Tibial artery (tissue), 4 donors: ENCODE measurements around the gene PSMB2.
"Not testable (repeated sequence)": the region's sequence is repeated elsewhere in the genome, so short reads cannot be mapped to it uniquely, and the experiment has no call there.

Experiments used
- DNase-seq, 2 donors: peaks; one replicate each; pipeline ENCODE4 v3.0.0-alpha.2; 2019
- H3K27ac ChIP-seq, 2 donors: fragments of 200-600 bp; sonication (generic) in 1 of 2; 1 replicate in 1 of 2; 2 replicates in 1 of 2; pipeline ENCODE4 v1.5.1; 2018 to 2019; ENCODE audit warnings: mild to moderate bottlenecking in 1 of 2
- H3K27me3 ChIP-seq, 2 donors: fragments of 200-600 bp; sonication (generic) in 1 of 2; one replicate each; pipeline versions ENCODE4 v1.5.1 to v1.6.0; 2016 to 2019
- H3K36me3 ChIP-seq, 3 donors: fragments of 200-600 bp; sonication (generic) in 2 of 3; one replicate each; pipeline ENCODE4 v1.5.1; 2016 to 2019; ENCODE audit warnings: mild to moderate bottlenecking in 2 of 3
- H3K4me1 ChIP-seq, 4 donors: fragments of 200-600 bp; sonication (generic) in 2 of 4; 1 replicate in 3 of 4; 2 replicates in 1 of 4; pipeline ENCODE4 v1.5.1; 2016 to 2019
- H3K4me3 ChIP-seq, 2 donors: fragments of 200-600 bp; sonication (generic) in 1 of 2; 1 replicate in 1 of 2; 2 replicates in 1 of 2; pipeline ENCODE4 v1.5.1; 2018 to 2019; ENCODE audit warnings: mild to moderate bottlenecking in 2 of 2
- H3K9me3 ChIP-seq, 3 donors: fragments of 200-600 bp; sonication (generic) in 1 of 3; one replicate each; pipeline ENCODE4 v1.5.1; 2016 to 2019
- CTCF ChIP-seq, 2 experiments: fragments of 200-600 bp in 1 of 2; fragments of 450-650 bp in 1 of 2; IDR thresholded peaks; one replicate each; pipeline ENCODE4 v1.5.1; 2017 to 2019; ENCODE audit warnings: antibody characterized with exemption in 2 of 2, mild to moderate bottlenecking in 1 of 2, moderate library complexity in 1 of 2
- intact Hi-C: fragments of 100-400 bp; cut with DNase I; formaldehyde crosslinking; loops from one replicate; pipeline ENCODE4 v1.15.0; 2023; ENCODE audit warnings: low total_unique reads

PSMB2 gene

DNA sequence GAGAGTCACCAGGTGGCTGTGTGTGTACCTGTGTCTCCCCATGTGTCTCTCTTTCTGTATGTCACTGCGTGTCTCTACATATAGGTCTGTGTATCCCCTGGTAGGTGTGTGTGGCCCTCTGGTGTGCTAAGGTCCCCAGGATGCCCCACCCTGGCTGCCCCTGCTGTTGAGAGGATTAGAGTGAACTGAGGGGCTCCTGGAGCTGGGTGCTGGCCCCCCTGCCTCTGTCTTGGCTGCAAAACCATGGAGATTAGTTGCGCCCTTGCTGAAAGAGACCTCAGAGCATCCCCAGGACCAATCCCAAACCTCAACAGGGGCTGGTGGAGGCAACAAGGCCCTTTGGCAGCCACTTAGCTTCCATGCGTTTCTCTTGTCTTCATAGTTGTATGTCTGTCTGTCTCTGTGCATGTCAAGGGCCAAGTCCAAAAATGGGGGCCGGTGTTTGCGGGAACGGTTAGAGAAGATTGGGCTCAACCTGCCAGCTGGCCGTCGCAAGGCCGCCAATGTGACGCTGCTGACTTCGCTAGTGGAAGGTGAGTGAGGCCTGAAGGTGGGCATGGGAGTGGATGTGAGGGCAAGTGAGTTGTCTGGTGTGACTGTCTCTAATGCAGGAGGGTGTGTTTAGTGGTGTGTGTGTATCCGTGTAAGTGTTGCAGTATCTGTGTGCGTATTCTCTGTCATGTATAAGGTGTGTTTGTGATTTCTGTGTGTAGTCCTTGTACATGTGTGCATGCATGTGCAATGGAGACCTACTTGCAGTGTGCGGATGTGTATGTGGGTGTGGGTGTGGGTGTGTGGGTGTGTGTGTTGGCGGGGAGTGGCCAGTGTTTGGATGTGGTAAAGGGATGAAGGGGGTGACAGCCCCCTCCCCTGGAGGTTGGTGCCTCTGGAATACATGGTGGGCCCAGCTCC lies 51.6 kb downstream of the PSMB2 start:
- H3K27ac ChIP-seq = no peak overlapping the region
- intact Hi-C loops = no loop called here
- no peaks in the 10 kb centered on the region for H3K4me1 ChIP-seq
- no peak for TF ChIP-seq CTCF (IDR thresholded peaks at IDR 0.05)
- peaks cover 0 to 15% (median 8%) of the 10 kb centered on the region in 3 donors for H3K36me3 ChIP-seq
- H3K4me3 ChIP-seq = no peak overlapping the region
- no peaks in the 10 kb centered on the region for H3K9me3 ChIP-seq
- H3K27me3 ChIP-seq = no peaks in the 10 kb centered on the region
- no peak for DNase-seq

- no peak for TF ChIP-seq CTCF (IDR thresholded peaks at IDR 0.05)
- H3K27me3 ChIP-seq = no peaks in the 10 kb centered on the region
- no peak for DNase-seq
These were observed 53.0 kb downstream of the PSMB2 start for GRCh38 chr1:35588197-35588910.

DNA sequence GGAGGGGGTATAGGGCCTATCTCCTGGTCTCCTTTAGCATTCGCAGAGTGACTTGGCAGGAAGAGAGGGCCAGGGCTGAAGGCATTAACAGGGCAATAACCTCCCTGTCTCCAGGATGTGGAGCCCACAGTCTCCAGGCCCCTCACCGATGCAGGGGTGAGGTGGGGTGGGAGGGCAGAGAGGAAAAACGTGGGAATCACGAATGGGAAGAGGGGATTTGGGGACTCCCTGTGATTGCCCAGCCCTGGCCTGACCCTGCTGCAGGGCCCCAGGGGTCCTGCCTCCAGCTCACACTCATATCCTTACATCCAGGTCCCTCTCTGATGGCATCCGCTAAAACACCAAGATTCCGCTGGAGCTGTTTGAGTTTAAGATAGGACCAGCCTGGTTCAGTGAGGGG lies 53.6 kb downstream of the PSMB2 start:
- Histone ChIP-seq H3K4me1 (no peaks in the 10 kb centered on the region), H3K27ac (no peak overlapping the region), H3K9me3 (no peaks in the 10 kb centered on the region), H3K27me3 (no peaks in the 10 kb centered on the region), H3K4me3 (no peak overlapping the region), H3K36me3 (peaks cover 0 to 15% (median 8%) of the 10 kb centered on the region in 3 donors)
- TF ChIP-seq CTCF (IDR thresholded peaks at IDR 0.05) = no peak
- DNase-seq = no peak
- intact Hi-C loops = no loop called here

More at GRCh38 chr1:35588197-35588910, 53.0 kb downstream of the PSMB2 start:
- peaks cover 0 to 15% (median 8%) of the 10 kb centered on the region in 3 donors for H3K36me3 ChIP-seq
- intact Hi-C loops = no loop called here
- no peaks in the 10 kb centered on the region for H3K4me1 ChIP-seq
- no peaks in the 10 kb centered on the region for H3K9me3 ChIP-seq
- no peak overlapping the region for H3K4me3 ChIP-seq
- no peak overlapping the region for H3K27ac ChIP-seq

- no peaks in the 10 kb centered on the region for H3K4me1 ChIP-seq
- H3K9me3 ChIP-seq = no peaks in the 10 kb centered on the region
- no peak overlapping the region for H3K4me3 ChIP-seq
- no peak overlapping the region for H3K27ac ChIP-seq
- H3K36me3 ChIP-seq = peaks cover 0 to 15% (median 8%) of the 10 kb centered on the region in 3 donors
- no peak for TF ChIP-seq CTCF (IDR thresholded peaks at IDR 0.05)
- intact Hi-C loops = no loop called here
- H3K27me3 ChIP-seq = no peaks in the 10 kb centered on the region
- peak in 1 of 2 donors; percentile 12 for DNase-seq
These were observed 54.5 kb downstream of the PSMB2 start for GRCh38 chr1:35586808-35587207.

DNA sequence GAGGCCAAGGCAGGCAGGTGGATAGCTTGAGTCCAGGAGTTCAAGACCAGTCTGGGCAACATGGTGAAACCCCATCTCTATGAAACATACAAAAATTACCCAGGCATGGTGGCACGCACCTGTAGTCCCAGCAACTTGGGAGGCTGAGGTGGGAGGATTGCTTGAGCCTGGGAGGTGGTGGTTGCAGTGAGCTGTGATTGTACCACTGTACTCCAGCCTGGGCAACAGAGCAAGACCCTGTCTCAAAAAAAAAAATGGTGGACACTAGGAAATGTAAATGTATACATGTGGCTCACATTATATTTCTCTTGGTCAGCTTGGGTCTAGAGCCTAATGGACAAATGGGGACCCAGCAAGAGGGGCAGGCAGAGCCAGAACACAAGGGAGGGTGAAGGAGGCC lies 55.5 kb downstream of the PSMB2 start:
- H3K27me3 ChIP-seq, intact Hi-C loops, H3K27ac ChIP-seq, H3K9me3 ChIP-seq, H3K4me3 ChIP-seq, H3K4me1 ChIP-seq: not testable (repeated sequence)
- H3K36me3 ChIP-seq = peaks cover 0 to 10% (median 3%) of the 10 kb centered on the region in 3 donors
- peak in 1 of 2 donors; percentile 29 for DNase-seq

DNA sequence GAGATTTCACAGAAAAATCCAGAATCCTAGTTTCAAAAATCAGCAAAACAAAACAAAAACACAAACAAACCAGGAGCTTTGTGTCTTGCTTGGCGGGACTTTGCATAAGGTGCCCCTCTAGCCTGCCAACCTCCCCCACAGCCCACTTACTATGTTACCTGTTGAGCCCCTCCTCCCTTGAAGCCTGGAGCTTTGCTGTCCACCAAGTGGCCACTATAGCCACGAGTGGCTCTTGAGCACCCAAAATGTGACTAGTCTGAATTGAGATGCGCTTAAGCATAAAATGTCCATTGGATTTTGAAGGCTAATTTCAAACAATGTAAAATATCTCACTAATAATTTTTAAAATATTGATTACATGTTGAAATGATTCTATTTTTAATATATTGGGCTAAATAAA lies 56.0 kb downstream of the PSMB2 start:
- no peak overlapping the region for H3K27ac ChIP-seq
- intact Hi-C loops = no loop called here
- H3K4me3 ChIP-seq = no peak overlapping the region
- no peaks in the 10 kb centered on the region for H3K9me3 ChIP-seq
- no peaks in the 10 kb centered on the region for H3K27me3 ChIP-seq
- TF ChIP-seq CTCF (IDR thresholded peaks at IDR 0.05) = no peak
- peaks cover 0 to 5% (median 0%) of the 10 kb centered on the region in 3 donors for H3K36me3 ChIP-seq
- no peaks in the 10 kb centered on the region for H3K4me1 ChIP-seq
- DNase-seq = peak in 1 of 2 donors; percentile 39

DNA sequence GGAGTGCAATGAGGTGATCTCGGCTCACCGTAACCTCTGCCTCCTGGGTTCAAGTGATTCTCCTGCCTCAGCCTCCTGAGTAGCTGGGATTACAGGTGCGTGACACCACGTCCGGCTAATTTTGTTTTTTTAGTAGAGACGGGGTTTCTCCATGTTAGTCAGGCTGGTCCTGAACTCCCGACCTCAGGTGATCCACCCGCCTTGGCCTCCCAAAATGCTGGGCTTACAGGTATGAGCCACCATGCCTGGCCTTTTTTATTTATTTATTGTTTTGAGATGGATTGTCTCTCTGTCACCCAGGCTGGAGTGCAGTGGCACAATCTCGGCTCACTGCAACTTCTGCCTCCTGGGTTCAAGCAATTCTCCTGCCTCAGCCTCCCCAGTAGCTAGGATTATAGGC lies 59.7 kb downstream of the PSMB2 start:
- H3K36me3 ChIP-seq, H3K4me3 ChIP-seq, H3K9me3 ChIP-seq, intact Hi-C loops, DNase-seq, H3K27ac ChIP-seq: not testable (repeated sequence)
- Histone ChIP-seq H3K4me1 (peaks cover 0 to 19% (median 14%) of the 10 kb centered on the region in 4 donors), H3K27me3 (peaks cover 0 to 10% of the 10 kb centered on the region in 2 donors)
